H1 (cell line): ENCODE results near the gene FASTKD3. TPM values are rescaled to one million over a fixed set of nuclear protein-coding genes. Genes with fewer than 3 reads are reported as not detected.

Source experiments
- CTCF ChIA-PET: fragments of 300-600 bp; sonication (Branson Sonifier 250); formaldehyde crosslinking; loops from one replicate; lab custom pipeline; 2021; ENCODE audit not compliant: partially characterized antibody; lab: Charles Lee
- POLR2A ChIA-PET: fragments of 300-600 bp; sonication (Branson Sonifier 250); formaldehyde crosslinking; loops from one replicate; lab custom pipeline; 2021; ENCODE audit warnings: inconsistent platforms; ENCODE audit not compliant: partially characterized antibody; lab: Charles Lee
- DNase-seq, 2 experiments: peaks; one replicate each; pipeline versions ENCODE4 v3.0.0 to v3.0.0-alpha.2; 2010 to 2022; ENCODE audit warnings: low spot score in 2 of 2, low read depth in 1 of 2, mixed read lengths in 1 of 2
- FAIRE-seq: peaks from 2 replicates; lab custom pipeline; 2011; peaks lifted over from hg19 to GRCh38; lab: Jason Lieb, UNC
- H2AFZ ChIP-seq: 2 replicates; pipeline ENCODE4 v1.8.1; 2012; ENCODE audit warnings: low read length, inconsistent platforms
- H2AK5ac ChIP-seq: 2 replicates; pipeline ENCODE4 v1.6.1; 2013; ENCODE audit warnings: low read depth, low read length
- H2BK120ac ChIP-seq: replicated peaks from 2 replicates; pipeline ENCODE3; 2013; ENCODE audit warnings: low read depth, low read length, inconsistent platforms
- H2BK12ac ChIP-seq: 2 replicates; pipeline ENCODE4 v1.6.1; 2013; ENCODE audit warnings: low read depth, low read length
- H2BK15ac ChIP-seq: 2 replicates; pipeline ENCODE4 v1.6.1; 2013; ENCODE audit warnings: low read length
- H2BK20ac ChIP-seq: 2 replicates; pipeline ENCODE4 v1.6.1; 2013; ENCODE audit warnings: low read length
- H2BK5ac ChIP-seq: 2 replicates; pipeline ENCODE4 v1.6.1; 2013; ENCODE audit warnings: low read depth, low read length
- H3K14ac ChIP-seq: 2 replicates; pipeline ENCODE4 v1.6.1; 2013; ENCODE audit warnings: inconsistent platforms; ENCODE audit not compliant: insufficient read length
- H3K18ac ChIP-seq: 2 replicates; pipeline ENCODE4 v1.6.1; 2013; ENCODE audit warnings: low read length; ENCODE audit errors: extremely low read depth
- H3K23ac ChIP-seq: 2 replicates; pipeline ENCODE4 v1.6.1; 2013; ENCODE audit warnings: inconsistent platforms; ENCODE audit not compliant: insufficient read length
- H3K23me2 ChIP-seq: 2 replicates; pipeline ENCODE4 v1.6.1; 2013; ENCODE audit warnings: low read depth, low read length
- H3K27ac ChIP-seq: 2 replicates; pipeline ENCODE4 v1.6.1; 2011; ENCODE audit warnings: low read depth, low read length, inconsistent platforms
- H3K27me3 ChIP-seq, 4 experiments: replicated peaks in 1 of 4; 1 replicate in 1 of 4; 2 replicates in 3 of 4; pipeline versions ENCODE4 v1.6.1 to v1.8.1; 2011 to 2013; ENCODE audit warnings: low read length in 3 of 4, mild to moderate bottlenecking in 3 of 4, inconsistent platforms in 2 of 4, mixed read lengths in 2 of 4, moderate library complexity in 1 of 4; ENCODE audit not compliant: control insufficient read depth in 3 of 4, insufficient read depth in 3 of 4; ENCODE audit errors: extremely low read depth in 1 of 4
- H3K36me3 ChIP-seq, 4 experiments: 2 replicates each; pipeline versions ENCODE4 v1.6.1 to v1.8.1; 2011 to 2013; ENCODE audit warnings: mild to moderate bottlenecking in 4 of 4, low read length in 3 of 4, moderate library complexity in 2 of 4, control low read depth in 1 of 4, inconsistent platforms in 1 of 4; ENCODE audit not compliant: insufficient read depth in 4 of 4, control insufficient read depth in 2 of 4
- H3K4ac ChIP-seq: replicated peaks from 2 replicates; pipeline ENCODE3; 2013; ENCODE audit warnings: low read length, low read depth, mixed read lengths, inconsistent platforms; ENCODE audit not compliant: insufficient read length
- H3K4me1 ChIP-seq, 4 experiments: replicated peaks in 1 of 4; 1 replicate in 1 of 4; 2 replicates in 3 of 4; pipeline versions ENCODE4 v1.6.1 to v1.8.1; 2011 to 2013; ENCODE audit warnings: low read length in 3 of 4, inconsistent platforms in 2 of 4, mixed read lengths in 1 of 4; ENCODE audit not compliant: insufficient read depth in 4 of 4, control insufficient read depth in 3 of 4
- H3K4me2 ChIP-seq, 2 experiments: 2 replicates each; pipeline versions ENCODE4 v1.6.1 to v1.8.1; 2011 to 2013; ENCODE audit warnings: low read depth in 2 of 2, low read length in 2 of 2, control low read depth in 1 of 2, inconsistent platforms in 1 of 2, mild to moderate bottlenecking in 1 of 2; ENCODE audit not compliant: insufficient read depth in 1 of 2
- H3K4me3 ChIP-seq, 4 experiments: fragments of 200-600, 300-600 bp in 1 of 4; sonication (generic), shearing (Covaris generic), sonication (Bioruptor Twin) in 1 of 4; 2 replicates each; pipeline versions ENCODE4 v1.5.1 to v1.8.1; 2011 to 2016; ENCODE audit warnings: low read length in 4 of 4, low read depth in 3 of 4, control low read depth in 2 of 4, inconsistent platforms in 2 of 4, mild to moderate bottlenecking in 2 of 4, mixed read lengths in 1 of 4, moderate library complexity in 1 of 4; ENCODE audit not compliant: insufficient read depth in 2 of 4; ENCODE audit errors: extremely low read depth in 1 of 4
- H3K56ac ChIP-seq: replicated peaks from 2 replicates; pipeline ENCODE3; 2013; ENCODE audit warnings: low read depth, mild to moderate bottlenecking, mixed read lengths, low read length, inconsistent platforms; ENCODE audit not compliant: insufficient read length
- H3K79me1 ChIP-seq: 2 replicates; pipeline ENCODE4 v1.6.1; 2013; ENCODE audit warnings: low read depth, low read length, control low read depth
- H3K79me2 ChIP-seq, 2 experiments: 2 replicates each; pipeline versions ENCODE4 v1.6.1 to v1.8.1; 2012 to 2013; ENCODE audit warnings: low read length in 2 of 2, mild to moderate bottlenecking in 2 of 2, inconsistent platforms in 1 of 2; ENCODE audit not compliant: insufficient read depth in 2 of 2, control insufficient read depth in 1 of 2
- H3K9ac ChIP-seq, 4 experiments: replicated peaks in 1 of 4; 1 replicate in 1 of 4; 2 replicates in 3 of 4; pipeline versions ENCODE4 v1.6.1 to v1.8.1; 2011 to 2013; ENCODE audit warnings: low read depth in 3 of 4, low read length in 3 of 4, control low read depth in 2 of 4, mild to moderate bottlenecking in 2 of 4, moderate library complexity in 2 of 4, inconsistent platforms in 1 of 4; ENCODE audit errors: extremely low read depth in 1 of 4
- H3K9me3 ChIP-seq, 2 experiments: 2 replicates each; pipeline versions ENCODE4 v1.6.1 to v1.8.1; 2012 to 2013; ENCODE audit warnings: mild to moderate bottlenecking in 2 of 2, moderate library complexity in 2 of 2, control low read depth in 1 of 2, inconsistent platforms in 1 of 2, low read depth in 1 of 2, low read length in 1 of 2, mixed read lengths in 1 of 2; ENCODE audit not compliant: insufficient read depth in 2 of 2
- H4K20me1 ChIP-seq, 2 experiments: replicated peaks in 1 of 2; 2 replicates each; pipeline versions ENCODE3 to v1.8.1; 2011 to 2013; ENCODE audit warnings: inconsistent platforms in 2 of 2, low read length in 2 of 2, mild to moderate bottlenecking in 1 of 2; ENCODE audit not compliant: insufficient read depth in 2 of 2, control insufficient read depth in 1 of 2
- H4K5ac ChIP-seq: 2 replicates; pipeline ENCODE4 v1.6.1; 2013; ENCODE audit warnings: low read length, low read depth, mixed read lengths, inconsistent platforms; ENCODE audit not compliant: insufficient read length
- H4K8ac ChIP-seq: 2 replicates; pipeline ENCODE4 v1.8.0; 2013; ENCODE audit warnings: mild to moderate bottlenecking, moderate library complexity, low read length, inconsistent platforms; ENCODE audit not compliant: insufficient read depth; ENCODE audit errors: extremely low read depth
- H4K91ac ChIP-seq: replicated peaks from 2 replicates; pipeline ENCODE3; 2013; ENCODE audit warnings: low read length, mixed read lengths, inconsistent platforms; ENCODE audit not compliant: insufficient read length
- BACH1 ChIP-seq: IDR thresholded peaks from 2 replicates; pipeline ENCODE4 v1.6.1; 2012; ENCODE audit warnings: low read length, improper control_type of control experiment
- CBX5 ChIP-seq: fragments of 300-800, 300-1000 bp; sonication (generic); IDR thresholded peaks from 2 replicates; pipeline ENCODE4 v1.7.1; 2016; ENCODE audit warnings: antibody characterized with exemption, low read length, low read depth
- CEBPB ChIP-seq: IDR thresholded peaks from 2 replicates; pipeline ENCODE4 v1.6.1; 2012; ENCODE audit warnings: low read depth, low read length
- CHD2 ChIP-seq: IDR thresholded peaks from 2 replicates; pipeline ENCODE4 v1.6.1; 2012; ENCODE audit warnings: low read length, improper control_type of control experiment
- CREB1 ChIP-seq: IDR thresholded peaks from 2 replicates; pipeline ENCODE4 v1.6.1; 2012; ENCODE audit warnings: inconsistent platforms
- FOSL1 ChIP-seq: IDR thresholded peaks from 2 replicates; pipeline ENCODE4 v1.6.1; 2011; ENCODE audit warnings: mild to moderate bottlenecking, low read depth, low read length, moderate library complexity; ENCODE audit not compliant: insufficient read depth
- JUND ChIP-seq: IDR thresholded peaks from 2 replicates; pipeline ENCODE4 v1.6.1; 2011; ENCODE audit warnings: mild to moderate bottlenecking, improper control_type of control experiment, low read length
- KDM4A ChIP-seq: IDR thresholded peaks from one replicate; pipeline ENCODE4 v1.7.1; 2012; ENCODE audit warnings: low read depth, mild to moderate bottlenecking, moderate library complexity, low read length, inconsistent platforms; ENCODE audit not compliant: severe bottlenecking
- PHF8 ChIP-seq: fragments of 200-600 bp; sonication (generic); conservative IDR thresholded peaks from 2 replicates; pipeline ENCODE4 v1.7.1; 2012; ENCODE audit warnings: low read depth, mild to moderate bottlenecking, inconsistent platforms, low read length, moderate library complexity
- RXRA ChIP-seq: IDR thresholded peaks from 2 replicates; pipeline ENCODE4 v1.6.1; 2011; ENCODE audit warnings: low read depth, mild to moderate bottlenecking, low read length, moderate library complexity; ENCODE audit not compliant: insufficient read depth
- SIN3A ChIP-seq, 2 experiments: IDR thresholded peaks in 1 of 2; conservative IDR thresholded peaks in 1 of 2; 2 replicates each; pipeline ENCODE4 v1.6.1; 2011 to 2012; ENCODE audit warnings: low read length in 2 of 2, improper control_type of control experiment in 1 of 2, low read depth in 1 of 2, mild to moderate bottlenecking in 1 of 2
- SIX5 ChIP-seq: IDR thresholded peaks from 2 replicates; pipeline ENCODE4 v1.6.1; 2011; ENCODE audit warnings: mild to moderate bottlenecking, low read depth, low read length
- SP2 ChIP-seq: IDR thresholded peaks from 2 replicates; pipeline ENCODE4 v1.6.1; 2012; ENCODE audit warnings: mild to moderate bottlenecking, low read length, inconsistent platforms
- TAF1 ChIP-seq: IDR thresholded peaks from 2 replicates; pipeline ENCODE4 v1.6.1; 2011; ENCODE audit warnings: mild to moderate bottlenecking, low read depth, low read length
- TEAD4 ChIP-seq: IDR thresholded peaks from 2 replicates; pipeline ENCODE4 v1.6.1; 2012; ENCODE audit warnings: low read depth, low read length, inconsistent platforms, mixed read lengths
- polyA plus RNA-seq, 7 experiments: library from polyadenylated mRNA; depleted of rRNA in 3 of 7; stranded (reverse) in 5 of 7; unstranded in 2 of 7; fragments of >200 nt in 5 of 7; fragments of 200-250 nt in 2 of 7; gene quantifications; 1 replicate in 5 of 7; 2 replicates in 1 of 7; 4 replicates in 1 of 7; pipeline versions ENCODE4 v1.2.1 to v1.2.3, GENCODE V29; 2011 to 2013; ENCODE audit warnings: missing spikeins in 2 of 7, mixed read lengths in 2 of 7
- total RNA-seq: library from RNA; stranded (reverse); fragmentation: NEBNext Ultra II Directional; extraction: Animal tissue kit (Norgen Biotek cat#: 25700); gene quantifications from 2 replicates; pipeline ENCODE4 v1.2.1, GENCODE V29; 2021
- TF ChIP-seq, protein P1 (sequence below): IDR thresholded peaks from 2 replicates; pipeline ENCODE4 v1.6.1; 2011; ENCODE audit warnings: low read depth, mild to moderate bottlenecking, low read length; ENCODE audit not compliant: insufficient read depth

The FASTKD3 gene
- total and polyA plus RNA-seq, 2 of the 8 experiments (the other 6 are each of a cell fraction or from before 2014, with no cell fraction given), result 5.6 to 7.6 TPM

DNA sequence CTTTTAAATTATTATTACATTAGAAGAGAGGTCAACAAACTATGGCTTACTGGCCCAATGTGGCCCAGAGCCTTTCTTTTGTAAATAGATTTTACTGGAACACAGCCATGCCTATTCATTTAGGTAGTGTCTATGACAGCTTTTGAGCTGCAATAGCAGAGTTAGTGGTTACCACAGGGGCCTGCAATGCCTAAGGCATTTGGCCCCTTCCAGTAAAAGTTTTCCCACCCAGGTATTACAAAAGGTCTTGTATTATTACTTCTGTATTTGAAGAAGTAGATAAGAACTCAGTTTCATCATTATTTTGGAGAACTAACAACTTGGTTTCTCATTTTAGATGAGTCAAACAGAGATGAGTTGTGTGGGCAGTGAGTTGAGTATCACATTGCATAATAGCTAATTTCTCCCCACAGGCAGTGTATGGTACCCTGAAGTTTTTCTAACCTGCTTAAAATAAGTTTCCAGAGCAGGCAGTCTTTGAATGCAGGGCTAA lies 9.6 kb upstream of the FASTKD3 start:
- no peak for DNase-seq
- Histone ChIP-seq H3K4ac (no peak overlapping the region), H3K4me1 (no peaks in the 10 kb centered on the region), H2BK12ac (no peak overlapping the region), H3K4me3 (no peak overlapping the region), H3K36me3 (peaks cover 16 to 82% (median 48%) of the 10 kb centered on the region in 4 experiments), H4K20me1 (peaks cover 4 to 13% of the 10 kb centered on the region in 2 experiments), H3K79me2 (peaks cover 3 to 19% of the 10 kb centered on the region in 2 experiments; a peak in 3 of 4 replicates), H3K4me2 (no peak overlapping the region), H3K9ac (no peak overlapping the region), H2BK5ac (no peak overlapping the region), H2AK5ac (no peak overlapping the region), H3K23ac (no peak overlapping the region), H2AFZ (no peak overlapping the region), H3K27ac (no peak overlapping the region), H3K27me3 (no peaks in the 10 kb centered on the region), H4K91ac (no peak overlapping the region), H3K18ac (no peak overlapping the region), H3K56ac (no peak overlapping the region), H3K14ac (no peak overlapping the region), H4K5ac (no peak overlapping the region), H2BK15ac (no peak overlapping the region), H3K9me3 (no peaks in the 10 kb centered on the region), H2BK120ac (no peak overlapping the region), H3K79me1 (peaks cover 7% of the 10 kb centered on the region; the same call in 1 of the 2 replicates), H2BK20ac (no peak overlapping the region), H3K23me2 (no peaks in the 10 kb centered on the region), H4K8ac (no peak overlapping the region)
- ChIA-PET CTCF (interaction anchor here (0.6 to 1.0 kb wide), 2 partner anchors 885 to 1112 kb away, joined by 3 to 4 read pairs; no protein-coding TSS in a partner anchor), POLR2A (no interaction called here)
- no peak for FAIRE-seq
- TF ChIP-seq JUND (no peak), CEBPB (no peak), CBX5 (no peak), SIX5 (no peak), CHD2 (no peak), SIN3A (conservative IDR thresholded peaks at IDR 0.05 in 1 of 2, IDR thresholded peaks at IDR 0.05 in 1 of 2; ENCODE audit: low read depth in 1 of 2, low read length in 2 of 2) (no peak), RXRA (no peak), SP2 (no peak), FOSL1 (no peak), KDM4A (no peak), CREB1 (no peak), TEAD4 (no peak), PHF8 (no peak), BACH1 (no peak), TAF1 (no peak)
- TF ChIP-seq, protein P1, sequence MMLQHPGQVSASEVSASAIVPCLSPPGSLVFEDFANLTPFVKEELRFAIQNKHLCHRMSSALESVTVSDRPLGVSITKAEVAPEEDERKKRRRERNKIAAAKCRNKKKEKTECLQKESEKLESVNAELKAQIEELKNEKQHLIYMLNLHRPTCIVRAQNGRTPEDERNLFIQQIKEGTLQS, result no peak
